Body of pancreas (tissue), 4 donors: ENCODE data around the gene FLT3.

Experiments
- CTCF ChIP-seq, 7 experiments: fragments of 450-650 bp in 4 of 7; fragments of 200-600 bp in 3 of 7; sonication (generic) in 3 of 7; IDR thresholded peaks; one replicate each; pipeline ENCODE4 v1.5.1; 2016 to 2019; ENCODE audit warnings: antibody characterized with exemption in 7 of 7
- POLR2A ChIP-seq, 3 donors: fragments of 450-650 bp; IDR thresholded peaks; one replicate each; pipeline ENCODE4 v1.6.1; 2016; ENCODE audit warnings: antibody characterized with exemption in 3 of 3, mild to moderate bottlenecking in 2 of 3

GRCh38 chr13:28093881-28094280, 6.5 kb downstream of the FLT3 start:
- no peak for TF ChIP-seq CTCF (IDR thresholded peaks at IDR 0.05)
- no peak for TF ChIP-seq POLR2A (IDR thresholded peaks at IDR 0.05)
